Fibroblast of lung (primary cell): ENCODE results near the gene CSTB.

ENCODE experiments used
- EZH2 ChIP-seq: IDR thresholded peaks from 2 replicates; pipeline ENCODE4 v1.5.1; 2012; ENCODE audit warnings: low read length, control low read depth, mild to moderate bottlenecking; ENCODE audit errors: missing control alignments
- TF ChIP-seq, protein P1 (sequence below), 2 donors: IDR thresholded peaks in 1 of 2; conservative IDR thresholded peaks in 1 of 2; 1 replicate in 1 of 2; 2 replicates in 1 of 2; pipeline ENCODE4 v1.5.1; 2011 to 2012; ENCODE audit warnings: low read length in 2 of 2, control low read depth in 1 of 2, inconsistent platforms in 1 of 2, low read depth in 1 of 2, mild to moderate bottlenecking in 1 of 2

GRCh38 chr21:43745772-43746517 lies 30.2 kb downstream of the CSTB start:
- TF ChIP-seq, protein P1, sequence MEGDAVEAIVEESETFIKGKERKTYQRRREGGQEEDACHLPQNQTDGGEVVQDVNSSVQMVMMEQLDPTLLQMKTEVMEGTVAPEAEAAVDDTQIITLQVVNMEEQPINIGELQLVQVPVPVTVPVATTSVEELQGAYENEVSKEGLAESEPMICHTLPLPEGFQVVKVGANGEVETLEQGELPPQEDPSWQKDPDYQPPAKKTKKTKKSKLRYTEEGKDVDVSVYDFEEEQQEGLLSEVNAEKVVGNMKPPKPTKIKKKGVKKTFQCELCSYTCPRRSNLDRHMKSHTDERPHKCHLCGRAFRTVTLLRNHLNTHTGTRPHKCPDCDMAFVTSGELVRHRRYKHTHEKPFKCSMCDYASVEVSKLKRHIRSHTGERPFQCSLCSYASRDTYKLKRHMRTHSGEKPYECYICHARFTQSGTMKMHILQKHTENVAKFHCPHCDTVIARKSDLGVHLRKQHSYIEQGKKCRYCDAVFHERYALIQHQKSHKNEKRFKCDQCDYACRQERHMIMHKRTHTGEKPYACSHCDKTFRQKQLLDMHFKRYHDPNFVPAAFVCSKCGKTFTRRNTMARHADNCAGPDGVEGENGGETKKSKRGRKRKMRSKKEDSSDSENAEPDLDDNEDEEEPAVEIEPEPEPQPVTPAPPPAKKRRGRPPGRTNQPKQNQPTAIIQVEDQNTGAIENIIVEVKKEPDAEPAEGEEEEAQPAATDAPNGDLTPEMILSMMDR (conservative IDR thresholded peaks at IDR 0.05 in 1 of 2, IDR thresholded peaks at IDR 0.05 in 1 of 2; ENCODE audit: low read depth in 1 of 2, low read length in 2 of 2): no peak
- TF ChIP-seq EZH2: no peak
